Breast epithelium (tissue), 4 donors: ENCODE data around the gene ZDBF2. TPM values are rescaled to one million over a fixed set of nuclear protein-coding genes. Genes with fewer than 3 reads are reported as not detected.

Source experiments
- DNase-seq, 2 donors: peaks; one replicate each; pipeline ENCODE4 v3.0.0-alpha.2; 2019; ENCODE audit warnings: low spot score in 2 of 2
- H3K27ac ChIP-seq, 2 donors: fragments of 200-600 bp; sonication (generic) in 1 of 2; one replicate each; pipeline ENCODE4 v1.5.1; 2016 to 2019; ENCODE audit warnings: mild to moderate bottlenecking in 1 of 2
- H3K27me3 ChIP-seq, 2 donors: fragments of 200-600 bp; sonication (generic) in 1 of 2; one replicate each; pipeline versions ENCODE4 v1.5.1 to v1.6.0; 2017 to 2019; ENCODE audit warnings: control low read depth in 1 of 2, mild to moderate bottlenecking in 1 of 2
- H3K36me3 ChIP-seq: fragments of 200-600 bp; one replicate; pipeline ENCODE4 v1.5.1; 2019
- H3K4me1 ChIP-seq, 2 donors: fragments of 200-600 bp; sonication (generic); one replicate each; pipeline ENCODE4 v1.5.1; 2016 to 2019; ENCODE audit warnings: control low read depth in 1 of 2
- H3K4me3 ChIP-seq, 3 donors: fragments of 200-600 bp; sonication (generic); 1 replicate in 2 of 3; 2 replicates in 1 of 3; pipeline ENCODE4 v1.5.1; 2016 to 2019; ENCODE audit warnings: mild to moderate bottlenecking in 3 of 3, moderate library complexity in 2 of 3
- H3K9me3 ChIP-seq, 2 donors: fragments of 200-600 bp; sonication (generic) in 1 of 2; one replicate each; pipeline ENCODE4 v1.5.1; 2016 to 2019; ENCODE audit warnings: control low read depth in 1 of 2
- CTCF ChIP-seq, 3 donors: fragments of 450-650 bp; IDR thresholded peaks; one replicate each; pipeline ENCODE4 v1.5.1; 2016 to 2017; ENCODE audit warnings: antibody characterized with exemption in 3 of 3, mild to moderate bottlenecking in 3 of 3, moderate library complexity in 3 of 3
- POLR2A ChIP-seq: fragments of 450-650 bp; IDR thresholded peaks from one replicate; pipeline ENCODE4 v1.6.1; 2016; ENCODE audit warnings: antibody characterized with exemption, mild to moderate bottlenecking, moderate library complexity
- POLR2AphosphoS5 ChIP-seq, 3 donors: sonication (generic); formaldehyde crosslinking; IDR thresholded peaks; one replicate each; pipeline ENCODE4 v1.6.1; 2017; ENCODE audit warnings: antibody characterized with exemption in 3 of 3
- intact Hi-C: fragments of 100-400 bp; cut with DNase I; formaldehyde crosslinking; loops from one replicate; pipeline ENCODE4 v1.15.1; 2023; ENCODE audit warnings: low total_unique reads
- total RNA-seq, 3 donors: library from RNA; depleted of rRNA; stranded (reverse); fragments of >200 nt; gene quantifications; one replicate each; pipeline ENCODE4 v1.1.0, GENCODE V29; 2016

ZDBF2 gene
- total RNA-seq, 3 donors from 2014 or later, result 7.2 to 14.9 (median 10.2) TPM

- Histone ChIP-seq H3K27me3 (no peaks in the 10 kb centered on the region), H3K4me3 (no peak overlapping the region), H3K4me1 (no peaks in the 10 kb centered on the region), H3K27ac (no peak overlapping the region), H3K36me3 (no peaks in the 10 kb centered on the region), H3K9me3 (no peaks in the 10 kb centered on the region)
- no peak for DNase-seq
- TF ChIP-seq CTCF (IDR thresholded peaks at IDR 0.05) (no peak), POLR2AphosphoS5 (IDR thresholded peaks at IDR 0.05) (no peak), POLR2A (no peak)
- intact Hi-C loops, result no loop called here
These were observed 31.2 kb downstream of the ZDBF2 start for GRCh38 chr2:206305523-206306245.

DNA sequence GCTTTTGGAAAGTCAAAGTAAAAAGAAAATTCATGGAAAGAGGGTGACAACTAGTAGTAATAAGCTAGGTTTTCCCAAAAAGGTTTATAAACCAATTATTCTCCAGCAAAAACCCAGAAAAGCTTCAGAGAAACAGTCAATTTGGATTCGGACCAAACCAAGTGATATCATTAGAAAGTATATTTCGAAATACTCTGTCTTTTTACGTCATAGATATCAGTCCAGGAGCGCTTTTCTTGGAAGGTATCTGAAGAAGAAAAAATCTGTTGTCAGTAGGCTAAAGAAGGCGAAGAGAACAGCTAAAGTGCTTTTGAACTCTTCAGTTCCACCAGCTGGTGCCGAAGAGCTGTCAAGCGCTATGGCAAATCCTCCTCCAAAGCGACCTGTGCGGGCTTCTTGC lies 36.6 kb downstream of the ZDBF2 start:
- no peak for TF ChIP-seq POLR2A
- no peak for TF ChIP-seq CTCF (IDR thresholded peaks at IDR 0.05)

GRCh38 chr2:206316141-206316540 lies 41.7 kb downstream of the ZDBF2 start:
- H3K36me3 ChIP-seq, result no peaks in the 10 kb centered on the region
- TF ChIP-seq POLR2A (no peak), CTCF (IDR thresholded peaks at IDR 0.05) (no peak), POLR2AphosphoS5 (IDR thresholded peaks at IDR 0.05) (no peak)
- H3K4me1 ChIP-seq, result no peaks in the 10 kb centered on the region
- H3K9me3 ChIP-seq, result peaks cover 5 to 17% of the 10 kb centered on the region in 2 donors
- no peak overlapping the region for H3K4me3 ChIP-seq
- DNase-seq, result no peak
- no peak overlapping the region for H3K27ac ChIP-seq
- intact Hi-C loops, result no loop called here
- no peaks in the 10 kb centered on the region for H3K27me3 ChIP-seq

More for the DNA sequence above, 36.6 kb downstream of the ZDBF2 start:
- no peak for DNase-seq
- Histone ChIP-seq H3K4me3 (no peak overlapping the region), H3K27ac (no peak overlapping the region), H3K36me3 (no peaks in the 10 kb centered on the region), H3K27me3 (no peaks in the 10 kb centered on the region), H3K9me3 (no peaks in the 10 kb centered on the region), H3K4me1 (no peaks in the 10 kb centered on the region)
- intact Hi-C loops, result no loop called here

DNA sequence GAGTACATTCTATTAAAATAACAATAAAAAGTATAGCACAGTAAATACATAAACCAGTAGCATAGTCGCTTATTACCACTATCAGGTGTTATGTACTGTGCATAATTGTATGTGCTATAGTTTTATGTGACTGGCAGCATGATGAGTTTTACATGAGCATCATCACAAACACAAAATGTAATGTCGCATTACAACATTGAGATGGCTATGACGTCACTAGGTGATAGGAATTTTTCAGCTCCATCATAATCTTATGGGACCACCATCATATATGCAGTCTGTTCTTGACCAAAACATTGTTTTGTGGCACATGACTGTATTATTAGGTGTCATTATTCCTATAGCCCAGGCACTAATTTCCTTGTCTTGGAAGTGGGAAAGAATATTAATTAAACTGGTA lies 48.6 kb downstream of the ZDBF2 start:
- peaks cover 5 to 17% of the 10 kb centered on the region in 2 donors for H3K9me3 ChIP-seq
- TF ChIP-seq CTCF (IDR thresholded peaks at IDR 0.05) (no peak), POLR2AphosphoS5 (IDR thresholded peaks at IDR 0.05) (no peak), POLR2A (no peak)
- no peaks in the 10 kb centered on the region for H3K36me3 ChIP-seq
- intact Hi-C loops, result no loop called here
- no peak overlapping the region for H3K4me3 ChIP-seq
- no peak overlapping the region for H3K27ac ChIP-seq
- no peak for DNase-seq
- H3K27me3 ChIP-seq, result no peaks in the 10 kb centered on the region
- no peaks in the 10 kb centered on the region for H3K4me1 ChIP-seq

GRCh38 chr2:206323486-206323885 lies 49.0 kb downstream of the ZDBF2 start:
- intact Hi-C loops, result no loop called here
- no peak overlapping the region for H3K27ac ChIP-seq
- H3K4me1 ChIP-seq, result no peaks in the 10 kb centered on the region
- no peaks in the 10 kb centered on the region for H3K36me3 ChIP-seq
- H3K9me3 ChIP-seq, result peaks cover 5 to 14% of the 10 kb centered on the region in 2 donors
- no peak for TF ChIP-seq POLR2A
- no peak for TF ChIP-seq CTCF (IDR thresholded peaks at IDR 0.05)
- no peak for TF ChIP-seq POLR2AphosphoS5 (IDR thresholded peaks at IDR 0.05)
- H3K27me3 ChIP-seq, result no peaks in the 10 kb centered on the region
- no peak for DNase-seq
- no peak overlapping the region for H3K4me3 ChIP-seq
